GM19328 (cell line): ENCODE data around the gene DPEP1.
"Not testable (repeated sequence)": the region's sequence is repeated elsewhere in the genome, so short reads cannot be mapped to it uniquely, and the experiment has no call there.

Experiments
- ATAC-seq: cut with Tn5 transposase; IDR thresholded peaks from one replicate; pipeline ENCODE4 v1.9.1; 2021; ENCODE audit warnings: mild to moderate bottlenecking, moderate library complexity; ENCODE audit not compliant: unreplicated experiment

Gene DPEP1

DNA sequence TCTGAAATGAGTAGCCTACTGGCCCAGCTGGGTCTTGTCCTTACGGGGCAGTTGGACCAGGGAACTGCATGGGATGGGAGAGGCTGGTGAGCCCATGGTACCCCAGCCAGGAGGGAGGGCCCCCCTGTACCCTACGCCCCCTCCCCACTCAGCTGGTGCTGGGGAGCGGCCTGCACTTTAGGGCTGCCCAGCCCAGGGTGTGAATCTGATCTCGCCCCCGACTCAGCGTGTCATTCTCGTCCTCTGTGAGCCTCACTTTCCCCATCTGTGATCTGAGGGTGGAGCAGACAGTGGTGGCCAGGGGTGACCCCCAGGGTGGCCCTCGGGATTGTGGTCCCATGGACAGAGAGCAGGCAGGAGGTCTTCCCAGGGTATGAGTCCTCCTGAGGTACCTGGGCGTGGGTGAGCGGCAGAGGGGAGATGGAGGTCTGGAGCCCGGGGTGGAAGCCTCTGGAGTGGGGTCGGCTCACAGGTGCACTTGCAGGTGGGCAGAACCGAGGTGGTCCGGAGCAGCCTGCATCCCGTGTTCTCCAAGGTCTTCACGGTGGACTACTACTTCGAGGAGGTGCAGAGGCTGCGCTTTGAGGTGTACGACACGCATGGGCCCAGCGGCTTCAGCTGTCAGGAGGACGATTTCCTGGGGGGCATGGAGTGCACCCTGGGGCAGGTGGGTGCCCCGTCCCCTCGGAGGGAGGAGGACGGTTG lies 36.2 kb upstream of the DPEP1 start:
- no peak for ATAC-seq

DNA sequence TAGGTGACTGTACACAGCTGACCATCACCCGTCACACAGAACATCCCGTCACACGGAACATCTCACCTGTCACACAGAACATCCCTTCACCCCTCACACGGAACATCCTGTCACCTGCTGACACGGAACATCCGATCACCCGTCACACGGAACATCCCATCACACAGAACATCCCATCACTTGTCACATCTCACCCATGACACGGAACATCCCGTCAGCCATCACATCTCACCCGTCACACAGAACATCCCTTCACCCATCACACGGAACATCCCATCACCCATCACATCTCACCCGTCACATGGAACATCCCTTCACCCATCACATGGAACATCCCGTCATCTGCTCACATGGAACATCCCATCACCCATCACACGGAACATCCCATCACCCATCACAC lies 34.1 kb upstream of the DPEP1 start:
- no peak for ATAC-seq

DNA sequence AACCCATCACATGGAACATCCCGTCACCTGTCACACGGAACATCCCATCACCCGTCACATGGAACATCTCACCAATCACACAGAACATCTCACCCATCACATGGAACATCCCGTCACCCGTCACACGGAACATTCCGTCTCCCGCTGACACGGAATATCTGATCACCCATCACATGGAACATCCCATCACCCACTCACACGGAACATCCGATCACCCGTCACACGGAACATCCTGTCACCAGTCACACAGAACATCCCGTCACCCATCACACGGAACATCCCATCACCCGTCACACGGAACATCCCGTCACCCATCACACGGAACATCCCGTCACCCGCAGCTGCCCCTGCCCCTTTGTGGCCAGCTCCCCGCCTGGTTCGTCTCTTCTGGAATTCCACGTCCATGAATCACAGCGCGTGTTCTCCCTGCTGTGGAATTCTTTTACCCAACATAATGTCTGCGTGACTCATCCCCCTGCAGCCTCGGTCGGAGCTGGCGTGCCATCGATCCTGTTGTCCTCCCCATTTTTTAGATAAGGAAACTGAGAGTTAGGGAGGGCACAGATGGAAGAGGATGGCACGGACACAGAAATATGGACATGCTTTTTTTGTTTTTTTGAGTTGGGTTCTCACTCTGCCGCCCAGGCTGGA lies 32.3 kb upstream of the DPEP1 start:
- ATAC-seq: no peak

DNA sequence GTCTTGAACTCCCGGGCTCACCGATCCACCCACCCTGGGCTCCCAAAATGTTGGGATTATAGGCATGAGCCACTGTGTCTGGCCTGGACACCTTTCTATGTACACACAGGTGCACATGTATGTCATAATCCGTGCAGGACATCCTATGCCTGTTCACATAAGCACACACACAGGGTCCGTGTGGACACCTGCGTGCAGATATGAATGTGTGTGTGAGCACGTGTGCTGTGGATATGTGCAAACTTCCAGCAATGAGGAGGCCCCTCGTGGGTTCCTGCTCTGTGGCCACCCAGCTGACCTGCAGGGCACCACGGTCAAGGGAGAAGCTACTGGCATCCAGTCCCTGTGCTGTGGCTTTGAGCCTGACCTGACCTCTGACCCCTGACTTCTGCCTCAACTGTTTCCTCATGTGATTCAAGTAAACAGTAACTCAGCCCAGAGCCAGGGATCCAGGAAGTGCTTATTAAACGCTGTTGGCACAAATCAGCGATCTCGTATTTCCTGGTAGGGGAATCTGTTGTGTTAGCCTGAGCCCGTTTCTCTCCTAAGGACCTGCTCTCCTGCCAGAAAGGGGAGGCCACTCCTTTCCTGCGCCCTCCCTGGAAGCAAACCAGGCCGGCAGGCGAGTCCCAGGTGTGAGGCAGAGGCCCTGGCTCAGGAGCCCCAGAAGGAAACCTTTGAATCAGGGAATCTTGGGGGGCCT lies 31.4 kb upstream of the DPEP1 start:
- no peak for ATAC-seq

DNA sequence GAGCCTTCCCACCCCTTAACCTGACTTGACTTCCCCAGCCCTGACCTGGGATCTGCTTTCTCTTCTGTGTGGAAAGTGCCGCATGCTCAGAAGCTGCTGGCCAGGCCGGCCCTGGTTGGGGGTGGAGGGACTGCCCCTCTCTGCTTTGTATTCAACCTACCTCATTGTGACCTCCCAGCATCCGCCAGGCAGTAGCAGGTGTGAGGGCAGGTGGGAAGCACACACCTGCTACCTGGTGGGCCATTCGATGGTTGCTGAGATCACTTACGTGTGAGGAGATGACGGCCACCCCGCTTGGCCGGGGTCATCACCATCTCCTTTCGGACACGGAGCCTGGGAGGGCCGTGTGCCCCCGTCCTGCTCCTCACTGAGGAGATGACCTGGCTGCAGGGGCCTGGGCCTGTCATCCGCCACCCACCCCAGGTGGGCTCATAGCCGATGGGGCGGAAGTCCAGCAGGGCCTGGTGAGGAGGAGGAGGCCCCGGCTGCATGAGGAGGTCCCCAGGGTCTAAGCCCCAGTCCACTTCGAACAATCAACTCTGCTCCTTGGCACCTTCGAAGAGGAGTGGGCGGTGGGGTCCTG lies 30.7 kb upstream of the DPEP1 start:
- ATAC-seq: no peak

DNA sequence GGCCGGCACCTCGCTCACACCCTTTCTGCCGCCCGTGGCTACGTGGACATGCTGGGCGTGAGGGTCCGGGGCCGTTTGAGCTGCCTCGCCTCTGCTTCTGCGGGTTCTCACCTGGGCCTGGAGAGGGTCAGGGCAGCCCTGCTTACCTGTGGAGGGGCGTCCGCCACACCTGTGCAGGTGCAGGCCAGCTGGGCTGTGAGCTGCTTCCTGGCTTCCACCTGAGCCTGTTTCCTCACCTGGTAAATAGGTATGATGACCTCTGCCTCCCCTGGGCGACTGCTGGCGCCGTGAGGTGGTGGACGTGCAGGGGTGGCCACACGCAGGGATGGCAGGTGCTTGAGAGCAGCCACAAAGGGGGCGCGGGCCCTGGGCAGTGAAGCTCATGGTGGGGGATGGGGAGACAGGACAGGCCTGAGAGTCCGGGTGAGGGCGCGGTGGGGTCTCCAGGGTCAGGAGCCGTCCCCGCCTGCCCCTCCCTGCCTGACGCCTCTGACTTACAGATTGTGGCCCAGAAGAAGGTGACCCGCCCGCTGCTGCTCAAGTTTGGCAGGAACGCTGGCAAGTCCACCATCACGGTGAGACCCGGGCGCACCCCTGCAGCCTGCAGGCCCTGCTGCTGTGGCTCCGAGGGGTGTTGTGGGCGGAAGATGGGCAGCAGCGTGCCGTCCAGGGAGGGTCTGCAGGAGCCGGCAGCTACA lies 30.1 kb upstream of the DPEP1 start:
- no peak for ATAC-seq

DNA sequence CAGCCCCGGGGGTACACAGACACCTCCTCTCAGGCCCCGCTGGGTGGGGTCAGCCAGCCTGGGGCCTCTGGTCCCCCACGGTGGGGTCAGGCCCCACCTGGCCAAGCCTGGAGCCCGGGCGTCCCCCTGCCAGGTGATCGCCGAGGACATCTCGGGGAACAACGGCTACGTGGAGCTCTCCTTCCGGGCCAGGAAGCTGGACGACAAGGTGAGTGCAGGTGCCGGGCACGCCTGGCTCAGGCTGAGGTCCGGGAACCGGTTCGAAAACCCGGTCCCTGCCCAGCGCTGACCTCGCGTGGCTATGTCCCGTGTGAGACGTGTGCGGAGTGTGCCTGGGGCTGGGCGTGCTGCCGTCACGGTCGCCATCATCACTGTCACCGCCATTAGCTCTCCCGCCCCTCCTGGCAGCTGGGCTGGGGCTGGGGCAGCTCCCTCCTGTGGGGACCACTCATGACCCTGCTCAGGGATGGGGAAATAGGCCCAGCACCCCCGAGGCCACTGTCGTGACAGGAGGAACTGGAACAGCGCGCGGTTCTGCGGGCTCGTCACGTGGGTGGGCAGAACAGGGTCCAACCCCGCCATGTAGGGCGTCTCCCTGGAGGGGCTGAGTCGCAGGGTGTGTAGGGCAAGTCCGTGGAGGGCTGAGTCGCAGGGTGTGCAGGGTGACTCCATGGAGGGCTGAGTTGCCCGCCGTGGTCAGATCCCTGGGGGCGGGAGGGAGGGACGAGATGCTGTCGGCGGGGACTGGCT lies 29.4 kb upstream of the DPEP1 start:
- no peak for ATAC-seq

DNA sequence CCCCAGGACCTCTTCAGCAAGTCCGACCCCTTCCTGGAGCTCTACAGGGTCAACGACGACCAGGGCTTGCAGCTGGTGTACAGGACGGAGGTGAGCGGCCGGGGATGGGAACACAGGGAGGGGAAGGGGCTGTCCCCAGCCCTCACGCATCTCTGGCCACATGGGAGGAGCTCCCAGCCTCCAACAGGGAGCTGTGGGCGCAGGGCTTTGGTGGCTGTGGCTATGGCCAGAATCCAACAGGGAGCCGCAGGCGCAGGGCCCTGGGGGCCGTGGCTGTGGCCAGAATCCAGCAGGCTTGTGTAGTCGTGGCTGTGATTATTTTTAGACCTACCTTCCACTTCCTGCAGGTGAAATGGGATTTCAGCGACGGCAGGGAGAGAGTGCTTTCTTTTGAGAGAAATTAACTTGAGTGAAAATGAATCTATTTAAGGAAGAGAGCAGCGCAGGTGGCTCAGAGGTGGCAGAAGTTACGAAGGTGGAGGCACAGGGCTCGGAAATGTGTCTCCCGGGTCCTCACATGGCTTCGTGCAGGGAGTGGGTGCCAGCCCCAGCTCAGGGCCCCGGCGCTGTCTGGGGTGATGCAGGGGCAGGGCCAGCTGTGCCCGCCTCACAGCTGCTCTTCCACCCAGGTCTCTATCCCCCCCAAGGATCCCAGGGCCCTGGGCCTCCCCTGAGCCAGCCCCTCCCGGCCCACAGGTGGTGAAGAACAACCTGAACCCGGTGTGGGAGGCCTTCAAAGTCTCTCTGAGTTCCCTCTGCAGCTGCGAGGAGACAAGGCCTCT lies 28.5 kb upstream of the DPEP1 start:
- no peak for ATAC-seq

DNA sequence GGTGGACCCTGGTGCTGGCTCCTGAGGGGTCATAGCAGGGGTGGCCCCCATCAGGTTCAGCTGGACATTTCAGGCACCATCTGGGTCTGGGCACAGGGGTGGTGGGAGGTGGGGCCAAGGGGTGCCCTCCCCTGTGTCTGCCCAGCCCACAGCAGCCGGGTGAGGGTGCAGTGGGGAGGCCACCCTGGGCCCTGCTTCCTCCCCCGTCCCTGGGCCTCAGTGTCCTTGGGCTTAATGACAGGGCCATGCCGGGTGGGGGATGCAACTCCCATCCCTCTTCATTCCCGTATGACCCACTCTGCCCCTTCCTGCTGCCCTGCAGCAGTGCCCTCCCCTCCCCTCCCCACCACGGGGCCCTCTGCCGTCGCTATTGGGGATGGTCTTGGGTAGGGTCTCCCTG lies 27.2 kb upstream of the DPEP1 start:
- ATAC-seq: no peak

DNA sequence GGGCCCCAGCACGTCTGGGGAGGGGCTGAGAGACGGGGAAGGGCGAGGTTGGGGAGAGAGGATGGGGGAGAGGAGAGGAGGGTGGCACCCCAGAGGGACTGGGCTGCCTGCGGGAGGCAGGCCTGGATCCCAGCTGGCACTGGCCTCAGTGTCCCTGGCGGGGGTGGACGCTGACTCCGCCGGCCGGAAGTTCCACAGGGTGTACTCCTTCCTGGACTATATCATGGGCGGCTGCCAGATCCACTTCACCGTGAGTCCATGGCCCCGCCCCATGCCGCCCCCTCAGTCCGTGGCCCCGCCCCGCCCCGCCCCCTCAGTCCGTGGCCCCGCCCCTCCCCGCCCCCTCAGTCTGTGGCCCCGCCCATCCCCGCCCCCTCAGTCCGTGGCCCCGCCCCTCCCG lies 26.6 kb upstream of the DPEP1 start:
- ATAC-seq: no peak

DNA sequence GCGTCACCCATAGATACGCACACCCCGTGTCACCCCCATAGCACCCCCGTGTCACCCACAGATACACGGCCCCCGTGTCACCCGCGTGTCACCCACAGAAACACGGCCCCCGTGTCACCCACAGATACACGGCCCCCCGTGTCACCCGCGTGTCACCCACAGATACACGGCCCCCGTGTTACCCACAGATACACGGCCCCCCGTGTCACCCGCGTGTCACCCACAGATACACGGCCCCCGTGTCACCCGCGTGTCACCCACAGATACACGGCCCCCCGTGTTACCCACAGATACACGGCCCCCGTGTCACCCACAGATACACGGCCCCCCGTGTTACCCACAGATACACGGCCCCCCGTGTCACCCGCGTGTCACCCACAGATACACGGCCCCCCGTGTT lies 25.8 kb upstream of the DPEP1 start:
- ATAC-seq: not testable (repeated sequence)

DNA sequence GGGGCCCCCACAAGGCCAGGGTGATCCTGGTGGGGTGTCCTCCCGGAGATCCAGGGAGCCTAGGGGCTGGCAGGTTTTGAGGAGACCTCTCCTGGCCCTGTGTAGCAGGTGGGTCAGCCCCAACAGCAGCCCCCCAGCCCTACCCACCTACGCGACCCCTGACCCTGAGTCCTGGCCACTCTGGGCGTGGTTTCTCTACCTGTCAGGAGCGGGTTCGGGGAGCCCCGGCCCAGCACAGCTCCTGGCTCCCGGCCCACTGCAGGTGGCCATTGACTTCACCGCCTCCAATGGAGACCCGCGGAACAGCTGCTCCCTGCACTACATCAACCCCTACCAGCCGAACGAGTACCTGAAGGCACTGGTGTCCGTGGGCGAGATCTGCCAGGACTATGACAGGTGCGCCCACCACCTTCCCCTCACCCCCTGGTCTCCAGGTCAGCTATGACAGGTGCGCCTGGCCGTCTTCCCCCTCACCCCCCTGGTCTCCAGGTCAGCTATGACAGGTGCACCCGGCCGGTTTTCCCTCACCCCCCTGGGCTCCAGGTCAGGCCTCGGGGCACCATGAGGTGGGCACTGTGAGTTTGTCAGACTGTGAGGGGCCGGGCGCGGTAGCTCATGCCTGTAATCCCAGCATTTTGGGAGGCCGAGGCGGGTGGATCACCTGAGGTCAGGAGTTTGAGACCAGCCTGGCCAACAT lies 24.9 kb upstream of the DPEP1 start:
- no peak for ATAC-seq

DNA sequence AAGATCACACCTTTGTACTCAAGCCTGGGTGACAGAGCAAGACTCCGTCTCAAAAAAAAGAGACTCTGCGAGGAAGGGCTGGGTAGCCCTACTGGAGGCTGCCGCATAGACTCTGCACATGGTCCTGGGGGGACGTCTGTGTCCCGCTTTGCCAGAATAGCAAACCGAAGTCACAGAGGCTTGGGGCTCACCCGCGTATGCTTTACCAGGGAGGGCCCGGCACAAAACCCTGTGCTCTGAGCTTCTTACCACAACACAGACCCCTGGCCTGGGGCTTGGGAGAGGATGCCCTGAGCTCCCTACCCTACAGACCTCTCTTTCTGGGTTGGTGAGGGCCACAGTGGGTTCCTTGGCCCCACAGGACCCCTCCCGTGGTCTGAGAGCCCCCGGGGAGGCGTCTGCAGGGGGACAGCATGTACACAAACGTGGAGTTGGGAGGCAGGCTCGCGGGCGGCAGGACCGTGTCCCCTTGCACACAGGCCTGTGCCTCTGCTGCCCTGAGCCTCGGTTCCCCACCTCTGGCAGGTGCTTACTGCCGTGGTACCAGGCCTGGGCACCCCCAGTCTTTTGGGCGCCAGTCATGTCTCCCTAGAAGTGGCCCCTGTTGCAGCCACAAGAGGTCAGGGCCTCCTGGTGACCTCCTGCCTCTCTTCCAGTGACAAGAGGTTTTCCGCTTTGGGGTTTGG lies 24.1 kb upstream of the DPEP1 start:
- no peak for ATAC-seq

DNA sequence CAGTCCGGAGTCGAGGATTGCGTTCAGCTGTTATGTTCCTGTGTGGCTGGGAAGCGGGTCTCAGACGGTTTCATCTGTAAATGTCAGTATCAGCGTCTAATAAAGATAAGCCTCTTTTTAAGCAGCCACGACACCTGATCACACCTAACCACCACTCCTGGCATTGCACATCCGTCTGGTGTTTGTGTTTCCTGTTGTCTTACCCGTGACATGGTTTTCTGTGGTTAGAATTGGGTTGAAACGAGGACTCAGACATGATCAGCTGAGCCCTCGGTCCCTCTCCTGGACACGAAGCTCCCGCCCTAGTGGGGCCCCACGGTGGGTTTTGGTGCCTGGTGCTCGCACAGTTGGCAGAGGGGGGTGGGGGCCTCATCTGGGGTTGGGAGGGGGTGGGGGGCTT lies 19.6 kb upstream of the DPEP1 start:
- ATAC-seq: no peak

DNA sequence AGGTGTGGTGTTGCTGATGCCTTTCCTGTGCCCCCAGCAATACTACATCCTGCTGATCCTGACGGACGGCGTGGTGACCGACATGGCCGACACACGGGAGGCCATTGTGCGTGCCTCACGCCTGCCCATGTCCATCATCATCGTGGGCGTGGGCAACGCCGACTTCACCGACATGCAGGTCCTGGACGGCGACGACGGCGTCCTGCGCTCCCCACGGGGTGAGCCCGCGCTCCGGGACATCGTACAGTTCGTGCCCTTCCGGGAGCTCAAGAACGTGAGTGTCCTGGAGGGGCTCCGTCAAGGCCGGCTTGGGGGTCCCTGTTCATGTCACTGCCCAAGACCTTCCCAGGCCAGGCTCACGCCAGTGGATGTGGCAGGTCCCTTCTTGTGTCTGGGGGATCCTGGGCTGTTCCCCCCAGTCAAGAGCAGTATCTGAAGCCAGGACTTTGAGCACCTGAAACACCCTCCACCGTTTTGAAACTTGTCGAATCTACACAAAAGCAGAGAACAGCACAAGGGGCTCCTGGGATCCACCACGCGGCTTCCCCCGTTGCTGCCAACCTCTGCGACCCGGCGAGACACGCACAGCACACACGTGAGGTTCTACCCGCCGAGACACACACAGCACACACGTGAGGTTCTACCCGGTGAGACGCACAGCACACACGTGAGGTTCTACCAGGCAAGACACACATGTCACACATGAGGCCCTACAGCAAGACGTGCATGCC lies 17.9 kb upstream of the DPEP1 start:
- no peak for ATAC-seq

DNA sequence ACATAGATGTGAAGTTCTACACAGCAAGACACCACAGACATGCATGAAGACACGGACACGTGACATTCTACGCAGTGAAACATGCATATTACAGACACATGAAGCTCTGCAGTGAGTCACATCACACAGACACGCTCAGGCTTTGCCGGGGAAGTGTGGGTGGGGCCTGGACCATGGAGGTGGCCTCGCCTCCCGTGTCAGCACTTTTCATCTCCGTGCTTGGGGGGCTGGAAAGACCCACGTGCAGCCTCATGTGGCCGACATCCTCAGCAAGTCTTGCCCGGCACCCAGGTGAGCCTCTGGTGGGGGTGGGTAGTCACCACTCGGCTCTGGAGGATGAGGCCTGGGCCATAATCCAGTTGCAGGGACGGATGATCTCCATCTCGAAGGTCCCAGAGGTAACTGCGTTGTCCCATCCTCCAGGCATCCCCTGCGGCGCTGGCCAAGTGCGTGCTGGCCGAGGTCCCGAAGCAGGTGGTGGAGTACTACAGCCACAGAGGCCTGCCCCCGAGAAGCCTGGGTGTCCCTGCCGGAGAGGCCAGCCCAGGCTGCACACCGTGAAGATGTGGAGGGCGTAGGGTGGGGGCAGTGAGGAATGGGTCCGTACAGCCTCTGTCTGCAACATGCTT lies 17.3 kb upstream of the DPEP1 start:
- ATAC-seq: no peak

DNA sequence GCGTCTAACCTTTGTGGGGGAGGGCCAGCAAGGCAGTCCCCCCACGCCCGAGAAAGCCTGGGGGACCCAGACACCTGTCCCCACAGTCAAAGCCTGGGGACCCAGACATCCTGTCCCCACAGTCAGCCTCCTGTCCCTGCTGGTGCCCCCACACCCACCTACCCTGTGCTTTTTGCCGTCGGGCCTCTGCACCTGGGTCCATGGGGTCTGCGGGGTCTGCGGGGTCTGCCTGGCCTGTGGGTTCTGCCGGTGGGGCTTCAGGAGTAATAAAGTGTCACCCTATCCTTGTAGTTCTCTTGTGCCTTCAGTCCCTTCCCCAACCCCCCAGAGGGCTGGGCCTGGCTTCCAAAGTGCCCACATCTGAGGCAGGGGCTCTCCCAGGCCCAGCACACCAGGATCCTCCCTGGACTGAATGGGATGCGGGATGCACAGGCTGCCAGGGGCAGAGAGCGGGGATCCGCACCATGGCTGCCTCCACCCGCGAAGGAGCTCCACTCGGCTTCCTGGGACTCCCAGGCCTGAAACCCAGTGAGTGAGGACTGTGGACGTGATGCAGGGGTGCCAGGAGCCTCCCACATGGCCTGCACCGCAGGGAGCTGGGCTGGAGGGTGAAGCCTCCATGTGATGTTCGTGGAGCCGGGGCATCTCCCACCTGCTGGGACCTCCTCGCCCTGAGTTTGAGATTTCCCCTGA lies 16.3 kb upstream of the DPEP1 start:
- ATAC-seq: no peak
